Posterior cingulate gyrus (tissue), 11 donors: ENCODE data around the gene ZC3H7B.

Experiments
- DNase-seq, 10 donors: peaks; one replicate each; pipeline versions ENCODE4 v3.0.0 to v3.0.0-alpha.2; 2020 to 2021; ENCODE audit warnings: mixed read lengths in 3 of 10
- intact Hi-C: fragments of 100-400 bp; cut with DNase I; formaldehyde crosslinking; loops from one replicate; pipeline ENCODE4 v1.15.1; 2023

The ZC3H7B gene

GRCh38 chr22:41320416-41321240 lies 19.3 kb downstream of the ZC3H7B start:
- no peak for DNase-seq
- intact Hi-C loops = no loop called here

DNA sequence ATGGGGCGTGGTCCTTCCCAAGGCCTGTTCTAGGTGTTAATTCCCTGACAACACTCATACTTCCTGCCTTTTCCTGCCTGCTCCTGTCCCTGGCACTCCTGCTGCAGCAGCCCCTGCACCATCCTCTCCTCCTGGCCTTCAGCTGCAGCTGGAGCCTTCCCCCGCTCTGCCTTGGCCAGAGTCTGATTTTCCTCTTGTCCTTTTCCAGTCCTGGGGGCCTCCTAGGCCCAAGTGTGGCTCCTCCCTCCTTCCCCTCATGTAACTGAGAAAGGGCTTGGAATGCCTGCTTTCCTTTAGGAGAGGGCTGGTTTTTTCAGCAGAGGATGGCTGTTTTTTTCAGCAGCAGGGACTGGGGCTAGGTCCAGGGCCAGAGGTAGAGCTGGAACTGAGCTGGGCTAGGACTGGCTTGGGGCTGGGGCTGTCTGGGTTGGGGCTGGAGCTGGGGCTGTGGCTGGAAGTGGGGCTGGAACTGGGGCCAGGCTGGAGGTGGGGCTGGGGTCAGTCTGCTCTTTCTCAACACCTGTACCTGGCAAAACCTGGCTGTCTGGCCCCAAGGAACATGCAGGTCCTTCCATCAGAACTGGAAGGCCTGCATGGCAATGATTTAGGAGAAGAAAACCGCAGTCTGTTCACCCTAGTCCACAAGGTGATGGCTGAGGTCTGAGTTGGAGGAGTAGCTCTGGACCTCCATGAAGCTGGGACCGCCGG lies 23.6 kb downstream of the ZC3H7B start:
- intact Hi-C loops = no loop called here
- DNase-seq = no peak

DNA sequence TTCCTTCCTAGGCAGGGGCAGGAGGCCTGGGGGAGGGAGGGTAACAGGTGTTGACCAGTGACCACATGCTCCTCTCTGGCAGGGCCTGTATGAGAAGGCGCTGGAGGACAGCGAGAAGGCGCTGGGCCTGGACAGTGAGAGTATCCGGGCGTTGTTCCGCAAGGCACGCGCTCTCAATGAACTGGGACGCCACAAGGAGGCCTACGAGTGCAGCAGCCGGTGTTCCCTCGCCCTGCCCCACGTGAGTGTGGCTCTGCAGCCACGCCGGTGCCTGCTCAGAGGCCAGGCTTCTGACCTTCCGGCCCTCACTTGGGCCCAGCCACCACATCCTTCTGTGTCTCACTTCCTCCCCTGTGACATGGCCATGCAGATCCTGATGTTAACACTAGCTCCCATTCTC lies 25.8 kb downstream of the ZC3H7B start:
- intact Hi-C loops = no loop called here
- peak in 7 of 10 donors; percentile 33 to 93 (median 46) for DNase-seq

DNA sequence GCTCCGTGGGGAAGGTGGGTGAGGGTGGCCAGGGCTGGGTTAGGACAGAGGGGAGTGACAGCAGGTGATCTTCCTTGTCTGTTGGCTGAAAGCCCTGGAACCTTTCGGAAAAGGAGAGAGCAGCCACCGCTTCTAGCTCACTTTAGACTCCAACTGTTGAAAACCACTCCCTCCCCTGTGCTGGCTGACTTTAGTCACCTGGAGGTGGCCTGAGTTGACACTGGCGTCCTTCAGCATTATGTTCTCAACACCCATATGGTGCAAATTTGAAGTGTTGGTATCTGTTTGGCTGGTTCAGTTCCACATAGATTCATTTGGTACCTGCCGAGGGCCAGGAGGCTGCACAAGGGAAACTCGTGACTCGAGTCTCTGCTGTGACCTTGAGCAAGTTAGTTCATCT lies 28.8 kb downstream of the ZC3H7B start:
- no peak for DNase-seq
- intact Hi-C loops = no loop called here

GRCh38 chr22:41332217-41332939 lies 31.1 kb downstream of the ZC3H7B start:
- DNase-seq = no peak
- intact Hi-C loops = no loop called here

DNA sequence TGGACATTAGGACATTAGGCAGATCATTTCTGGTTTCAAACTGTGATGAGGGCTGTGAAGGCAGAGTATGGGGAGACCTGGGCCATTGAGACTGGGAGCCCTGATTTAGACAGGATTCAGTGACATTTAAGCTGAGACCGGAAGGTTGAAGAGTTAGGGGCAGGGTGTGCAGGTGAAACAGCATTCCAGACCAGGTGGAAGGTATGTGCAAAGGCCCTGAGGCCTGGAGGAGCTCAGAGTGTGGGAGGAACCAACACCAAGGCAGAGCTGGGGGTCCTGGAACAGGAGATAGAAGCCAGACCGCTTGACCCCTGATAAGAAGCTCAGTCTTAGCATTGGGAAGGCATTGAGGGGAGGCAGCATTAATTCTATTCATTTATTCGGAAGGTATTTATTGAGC lies 32.5 kb downstream of the ZC3H7B start:
- DNase-seq = no peak
- intact Hi-C loops = no loop called here

DNA sequence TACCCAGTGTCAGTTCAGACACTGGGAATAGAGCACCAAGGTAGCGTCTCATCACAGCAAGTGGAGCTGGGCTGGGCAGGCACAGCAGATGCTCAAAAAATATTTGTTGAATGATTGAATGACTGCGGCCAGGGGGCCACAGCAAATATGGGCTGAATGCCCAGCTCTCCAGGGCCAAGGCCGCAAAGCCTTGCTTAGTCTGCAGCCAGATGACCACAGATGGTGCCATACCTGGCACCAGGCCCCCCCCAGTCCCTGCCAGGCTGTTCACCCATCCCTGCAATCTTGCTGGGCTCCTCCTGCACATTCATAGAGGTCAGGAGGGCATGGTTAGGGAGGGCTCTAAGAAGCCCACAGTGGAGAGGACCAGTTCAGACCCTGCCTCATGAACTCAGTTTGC lies 32.9 kb downstream of the ZC3H7B start:
- intact Hi-C loops = no loop called here
- no peak for DNase-seq

DNA sequence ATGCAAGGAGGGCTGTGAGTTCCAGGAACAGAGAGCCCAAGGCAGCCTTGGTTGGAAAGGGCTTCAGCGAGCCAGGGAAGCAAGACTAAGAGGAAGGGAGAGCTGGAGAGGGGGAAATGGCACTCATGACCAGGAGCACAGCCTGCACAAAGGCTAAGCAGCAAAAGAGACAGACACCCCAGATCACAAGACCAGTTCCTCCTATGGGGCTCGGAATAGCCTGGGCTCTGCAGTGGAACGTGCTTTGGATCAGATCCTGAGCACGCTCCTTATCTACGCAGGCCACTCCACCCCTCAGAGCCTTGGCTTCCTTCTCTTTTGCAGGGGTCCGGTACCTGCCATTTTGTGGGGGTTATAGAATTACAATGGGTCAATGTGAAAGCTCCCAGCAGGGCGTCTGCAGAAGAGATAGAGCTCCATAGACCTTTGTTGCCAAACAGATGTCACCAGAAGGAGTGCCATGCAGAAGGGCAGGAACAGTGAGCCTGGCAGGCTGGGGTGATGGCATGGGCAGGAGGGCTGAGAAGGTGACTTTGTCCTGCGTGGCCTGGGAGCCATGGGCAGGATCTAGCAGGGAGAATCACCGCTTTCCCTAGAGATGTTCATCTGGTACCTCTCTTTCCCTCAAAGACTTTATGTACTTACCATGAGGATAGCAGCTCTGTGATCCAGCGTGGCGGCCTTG lies 33.8 kb downstream of the ZC3H7B start:
- intact Hi-C loops = no loop called here

GRCh38 chr22:41338614-41339212 lies 37.4 kb downstream of the ZC3H7B start:
- intact Hi-C loops = no loop called here

More for the DNA sequence above, 33.8 kb downstream of the ZC3H7B start:
- DNase-seq = no peak

GRCh38 chr22:41339823-41340222 lies 38.5 kb downstream of the ZC3H7B start:
- DNase-seq = no peak
- intact Hi-C loops = no loop called here

More at GRCh38 chr22:41338614-41339212, 37.4 kb downstream of the ZC3H7B start:
- no peak for DNase-seq

GRCh38 chr22:41340357-41340756 lies 39.0 kb downstream of the ZC3H7B start:
- DNase-seq = no peak
- intact Hi-C loops = no loop called here

GRCh38 chr22:41341012-41341411 lies 39.7 kb downstream of the ZC3H7B start:
- no peak for DNase-seq
- intact Hi-C loops = no loop called here

- intact Hi-C loops = no loop called here
- no peak for DNase-seq
These were observed 40.7 kb downstream of the ZC3H7B start for GRCh38 chr22:41341990-41342389.

DNA sequence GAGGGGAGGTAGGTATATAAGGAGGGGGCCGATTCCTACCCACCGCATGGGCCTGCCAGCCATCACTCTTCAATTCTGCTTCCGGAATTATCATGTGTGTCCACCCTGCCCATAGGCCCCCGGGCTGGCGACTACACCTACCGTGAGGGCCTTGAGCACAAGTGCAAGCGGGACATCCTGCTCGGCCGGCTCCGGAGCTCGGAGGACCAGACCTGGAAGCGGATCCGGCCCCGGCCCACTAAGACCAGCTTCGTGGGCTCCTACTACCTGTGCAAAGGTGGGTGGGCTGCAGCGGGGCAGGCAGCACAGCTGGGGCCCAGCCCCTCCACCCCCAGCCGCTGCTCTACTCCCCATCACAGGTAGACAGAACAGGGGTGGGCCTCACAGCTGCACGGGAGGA lies 42.0 kb downstream of the ZC3H7B start:
- no peak for DNase-seq
- intact Hi-C loops = no loop called here

- intact Hi-C loops = no loop called here
These were observed 42.4 kb downstream of the ZC3H7B start for GRCh38 chr22:41343717-41344116.

GRCh38 chr22:41344189-41344788 lies 43.0 kb downstream of the ZC3H7B start:
- intact Hi-C loops = no loop called here
- no peak for DNase-seq

More at GRCh38 chr22:41343717-41344116, 42.4 kb downstream of the ZC3H7B start:
- no peak for DNase-seq

GRCh38 chr22:41345807-41346335 lies 44.5 kb downstream of the ZC3H7B start:
- DNase-seq = no peak
- intact Hi-C loops = no loop called here

DNA sequence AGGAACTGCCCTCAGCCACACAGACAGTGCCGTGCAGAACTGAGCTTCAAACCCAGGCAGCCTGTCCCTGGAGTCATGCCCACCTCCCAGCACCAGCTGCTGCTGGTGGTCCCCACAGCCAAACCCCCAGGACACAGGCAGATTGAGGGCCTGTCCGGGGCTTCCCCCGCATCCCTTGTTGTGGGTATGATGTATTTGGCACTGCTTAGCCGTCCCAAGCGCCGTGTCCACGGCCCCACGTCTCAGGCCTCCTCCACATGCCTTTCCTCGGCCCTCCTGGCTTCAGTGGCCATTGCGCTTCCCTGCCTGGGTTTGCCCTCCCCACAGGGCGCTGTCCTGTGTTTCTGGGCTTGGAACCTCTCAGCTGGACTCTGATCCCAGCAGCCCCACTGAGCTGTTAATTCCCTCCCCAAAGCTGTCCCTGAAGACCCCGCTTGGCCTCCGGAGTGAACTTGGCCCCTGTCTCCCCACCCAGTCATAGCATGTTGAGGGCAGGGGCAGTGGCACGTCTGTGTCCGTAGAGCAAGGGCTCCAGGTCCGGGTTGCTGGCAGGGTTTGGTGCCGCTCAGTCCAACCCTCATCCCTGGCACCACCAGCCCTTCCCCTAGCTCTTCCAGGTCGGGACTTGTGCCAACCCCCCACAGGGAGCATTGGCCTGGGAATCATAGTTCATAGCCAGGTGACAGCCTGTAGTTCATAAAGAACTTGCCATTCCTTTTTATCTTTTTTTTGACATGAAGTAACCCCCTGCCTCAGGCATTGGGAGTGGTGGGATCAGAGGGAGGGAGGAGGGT lies 45.9 kb downstream of the ZC3H7B start:
- no peak for DNase-seq
- intact Hi-C loops = no loop called here

GRCh38 chr22:41348964-41349484 lies 47.7 kb downstream of the ZC3H7B start:
- intact Hi-C loops = no loop called here
- DNase-seq = no peak
